Transverse colon (tissue), 4 donors: ENCODE data around the gene NFATC4.

Experiments used
- CTCF ChIP-seq, 5 experiments: fragments of 200-600 bp in 3 of 5; fragments of 450-650 bp in 2 of 5; sonication (generic) in 3 of 5; IDR thresholded peaks; 1 replicate in 2 of 5; 2 replicates in 3 of 5; pipeline ENCODE4 v1.5.1; 2016 to 2017; ENCODE audit warnings: antibody characterized with exemption in 5 of 5, inconsistent platforms in 3 of 5, mild to moderate bottlenecking in 2 of 5, moderate library complexity in 1 of 5
- EP300 ChIP-seq: sonication (generic); formaldehyde crosslinking; IDR thresholded peaks from one replicate; pipeline ENCODE4 v1.6.1; 2017; ENCODE audit warnings: antibody characterized with exemption, low read depth
- POLR2A ChIP-seq: fragments of 450-650 bp; IDR thresholded peaks from one replicate; pipeline ENCODE4 v1.6.1; 2016; ENCODE audit warnings: antibody characterized with exemption, mild to moderate bottlenecking, moderate library complexity
- POLR2AphosphoS5 ChIP-seq, 3 donors: sonication (generic); formaldehyde crosslinking; IDR thresholded peaks; one replicate each; pipeline ENCODE4 v1.6.1; 2016; ENCODE audit warnings: antibody characterized with exemption in 3 of 3

- TF ChIP-seq CTCF (IDR thresholded peaks at IDR 0.05), result no peak
- TF ChIP-seq POLR2AphosphoS5 (IDR thresholded peaks at IDR 0.05), result no peak
- no peak for TF ChIP-seq POLR2A
- TF ChIP-seq EP300, result no peak
These were observed 27.4 kb upstream of the NFATC4 start for GRCh38 chr14:24340606-24341005.
